Cardiac muscle cell (in vitro differentiated cells and primary cell): Measurements from ENCODE around the gene TSN. TPM values are rescaled to one million over a fixed set of nuclear protein-coding genes. Genes with fewer than 3 reads are reported as not detected.
"Not testable (repeated sequence)": the region's sequence is repeated elsewhere in the genome, so short reads cannot be mapped to it uniquely, and the experiment has no call there.

Source experiments
- DNase-seq, 2 donors: peaks; one replicate each; pipeline versions ENCODE4 v3.0.0 to v3.0.0-alpha.2; 2010 to 2017; ENCODE audit warnings: low read depth in 1 of 2, low spot score in 1 of 2
- H3K27ac ChIP-seq: fragments of 200-600 bp; sonication (generic); 2 replicates; pipeline ENCODE4 v1.5.1; 2016
- H3K27me3 ChIP-seq: fragments of 200-600 bp; sonication (generic); 2 replicates; pipeline ENCODE4 v1.6.0; 2016; ENCODE audit warnings: control low read depth
- H3K36me3 ChIP-seq: fragments of 200-600 bp; sonication (generic); 2 replicates; pipeline ENCODE4 v1.5.1; 2016; ENCODE audit warnings: control low read depth
- H3K4me1 ChIP-seq: fragments of 200-600 bp; sonication (generic); 2 replicates; pipeline ENCODE4 v1.8.1; 2017; ENCODE audit warnings: low read depth, mild to moderate bottlenecking, mixed run types
- H3K4me3 ChIP-seq: fragments of 200-600 bp; sonication (generic); 2 replicates; pipeline ENCODE4 v1.5.1; 2016; ENCODE audit warnings: mild to moderate bottlenecking
- H3K9me3 ChIP-seq: fragments of 200-600 bp; sonication (generic); 2 replicates; pipeline ENCODE4 v1.5.1; 2017; ENCODE audit warnings: low read depth, mild to moderate bottlenecking, control low read depth
- CTCF ChIP-seq: IDR thresholded peaks from 2 replicates; pipeline ENCODE4 v1.5.1; 2012; ENCODE audit warnings: low read depth, mild to moderate bottlenecking, low read length
- polyA plus RNA-seq: library from polyadenylated mRNA; unstranded; fragments of >200 nt; fragmentation: Nextera tagmentation; extraction: Ambion mirVana; gene quantifications from 2 replicates; pipeline ENCODE4 v1.2.1, GENCODE V29; 2016
- total RNA-seq: library from RNA; depleted of rRNA; stranded (reverse); fragments of >200 nt; gene quantifications from 2 replicates; pipeline ENCODE4 v1.2.3, GENCODE V29; 2016

TSN gene
- total and polyA plus RNA-seq, 2 experiments from 2014 or later: 27.0 to 57.3 TPM

GRCh38 chr2:121810959-121811853 is 55.8 kb downstream of the TSN start:
- Histone ChIP-seq H3K4me1 (no peaks in the 10 kb centered on the region), H3K27me3 (no peaks in the 10 kb centered on the region), H3K36me3 (no peaks in the 10 kb centered on the region), H3K9me3 (no peaks in the 10 kb centered on the region), H3K4me3 (no peak overlapping the region), H3K27ac (no peak overlapping the region)
- TF ChIP-seq CTCF: peak; percentile 64
- peak; percentile 81 to 87 for DNase-seq

- H3K9me3 ChIP-seq, DNase-seq, H3K27ac ChIP-seq, H3K36me3 ChIP-seq, H3K4me3 ChIP-seq, H3K27me3 ChIP-seq, H3K4me1 ChIP-seq: not testable (repeated sequence)
Observed at GRCh38 chr2:121813083-121813482, 57.6 kb downstream of the TSN start.

GRCh38 chr2:121815216-121815615 is 59.8 kb downstream of the TSN start:
- Histone ChIP-seq H3K36me3 (no peaks in the 10 kb centered on the region), H3K4me3 (no peak overlapping the region), H3K27me3 (no peaks in the 10 kb centered on the region), H3K9me3 (no peaks in the 10 kb centered on the region), H3K27ac (no peak overlapping the region), H3K4me1 (no peaks in the 10 kb centered on the region)
- no peak for TF ChIP-seq CTCF
- no peak for DNase-seq

GRCh38 chr2:121816797-121817196 is 61.3 kb downstream of the TSN start:
- TF ChIP-seq CTCF: no peak
- DNase-seq: no peak
- Histone ChIP-seq H3K36me3 (no peaks in the 10 kb centered on the region), H3K27ac (no peak overlapping the region), H3K9me3 (no peaks in the 10 kb centered on the region), H3K27me3 (no peaks in the 10 kb centered on the region), H3K4me1 (no peaks in the 10 kb centered on the region), H3K4me3 (no peak overlapping the region)

GRCh38 chr2:121817304-121817703 is 61.9 kb downstream of the TSN start:
- DNase-seq: not testable (repeated sequence)

More at GRCh38 chr2:121817304-121817703, 61.9 kb downstream of the TSN start:
- H3K9me3 ChIP-seq, H3K27ac ChIP-seq, H3K36me3 ChIP-seq, H3K4me1 ChIP-seq, H3K4me3 ChIP-seq, H3K27me3 ChIP-seq: not testable (repeated sequence)

Other genes starting within 250 kb of the TSN start
- gene RNU4ATAC, start 224.8 kb upstream of the TSN start, total RNA-seq: not detected in 2 replicates
- gene RNU4ATAC, start 224.8 kb upstream of the TSN start, polyA plus RNA-seq: 4.4 and 11.3 TPM in 2 replicates
- gene CLASP1, start 106.2 kb upstream of the TSN start, total RNA-seq: 41.1 and 53.0 TPM in 2 replicates
- gene CLASP1, start 106.2 kb upstream of the TSN start, polyA plus RNA-seq: 24.8 and 37.0 TPM in 2 replicates
- gene NIFK, start 18.8 kb upstream of the TSN start, total RNA-seq: 20.4 and 47.4 TPM in 2 replicates
- gene NIFK, start 18.8 kb upstream of the TSN start, polyA plus RNA-seq: 44.0 and 47.9 TPM in 2 replicates